HEK293 (cell line): ENCODE results near the gene MMP25.

ENCODE experiments used
- BCL11B ChIP-seq: fragments of 450-650 bp; formaldehyde crosslinking; IDR thresholded peaks from 2 replicates; pipeline ENCODE4 v1.5.1; 2016; ENCODE audit warnings: low read depth, missing biosample characterization, missing genetic modification characterization
- IKZF3 ChIP-seq: fragments of 450-650 bp; IDR thresholded peaks from 2 replicates; pipeline ENCODE4 v1.5.0; 2018; ENCODE audit warnings: missing biosample characterization, mild to moderate bottlenecking, missing genetic modification characterization, moderate library complexity
- KLF10 ChIP-seq: fragments of 450-650 bp; IDR thresholded peaks from 2 replicates; pipeline ENCODE4 v1.5.1; 2018; ENCODE audit warnings: missing biosample characterization, mild to moderate bottlenecking, missing genetic modification characterization
- MYNN ChIP-seq: fragments of 450-650 bp; formaldehyde crosslinking; IDR thresholded peaks from 2 replicates; pipeline ENCODE4 v1.5.1; 2016; ENCODE audit warnings: missing biosample characterization, missing genetic modification characterization, borderline replicate concordance
- PRDM1 ChIP-seq: fragments of 450-650 bp; formaldehyde crosslinking; IDR thresholded peaks from 2 replicates; pipeline ENCODE4; 2016; ENCODE audit warnings: missing biosample characterization, missing genetic modification characterization
- SALL2 ChIP-seq: fragments of 450-650 bp; formaldehyde crosslinking; IDR thresholded peaks from 2 replicates; pipeline ENCODE4 v1.5.0; 2017; ENCODE audit warnings: missing biosample characterization, mild to moderate bottlenecking, missing genetic modification characterization, borderline replicate concordance
- SP7 ChIP-seq: fragments of 450-650 bp; formaldehyde crosslinking; IDR thresholded peaks from 2 replicates; pipeline ENCODE4 v1.5.1; 2016; ENCODE audit warnings: missing biosample characterization, missing genetic modification characterization
- TRIM28 ChIP-seq: IDR thresholded peaks from 2 replicates; pipeline ENCODE4 v1.6.1; 2011; ENCODE audit warnings: low read length, control low read depth, borderline replicate concordance
- YY2 ChIP-seq: fragments of 450-650 bp; formaldehyde crosslinking; IDR thresholded peaks from 2 replicates; pipeline ENCODE4 v1.5.1; 2016; ENCODE audit warnings: missing biosample characterization, missing genetic modification characterization
- ZBTB20 ChIP-seq: fragments of 450-650 bp; formaldehyde crosslinking; IDR thresholded peaks from 2 replicates; pipeline ENCODE4 v1.5.1; 2016; ENCODE audit warnings: missing biosample characterization, missing genetic modification characterization
- ZNF155 ChIP-seq: fragments of 450-650 bp; formaldehyde crosslinking; IDR thresholded peaks from 2 replicates; pipeline ENCODE4 v1.5.1; 2016; ENCODE audit warnings: missing biosample characterization, missing genetic modification characterization
- ZNF211 ChIP-seq: fragments of 450-650 bp; formaldehyde crosslinking; IDR thresholded peaks from 2 replicates; pipeline ENCODE4 v1.5.1; 2016; ENCODE audit warnings: low read depth, missing biosample characterization, missing genetic modification characterization
- ZNF324 ChIP-seq: fragments of 450-650 bp; formaldehyde crosslinking; IDR thresholded peaks from 2 replicates; pipeline ENCODE4 v1.5.1; 2016; ENCODE audit warnings: missing biosample characterization, missing genetic modification characterization
- ZNF341 ChIP-seq: fragments of 450-650 bp; formaldehyde crosslinking; IDR thresholded peaks from 2 replicates; pipeline ENCODE4; 2016; ENCODE audit warnings: low read depth, missing biosample characterization, missing genetic modification characterization
- ZNF350 ChIP-seq: fragments of 450-650 bp; formaldehyde crosslinking; IDR thresholded peaks from 2 replicates; pipeline ENCODE4 v1.5.0; 2017; ENCODE audit warnings: missing biosample characterization, mild to moderate bottlenecking, missing genetic modification characterization
- ZNF366 ChIP-seq: fragments of 450-650 bp; formaldehyde crosslinking; conservative IDR thresholded peaks from 2 replicates; pipeline ENCODE4 v1.5.1; 2016; ENCODE audit warnings: missing biosample characterization, missing genetic modification characterization
- ZNF37A ChIP-seq: fragments of 450-650 bp; IDR thresholded peaks from 2 replicates; pipeline ENCODE4 v1.5.1; 2018; ENCODE audit warnings: missing biosample characterization, missing genetic modification characterization
- ZNF404 ChIP-seq: fragments of 450-650 bp; formaldehyde crosslinking; IDR thresholded peaks from 2 replicates; pipeline ENCODE4 v1.5.1; 2017; ENCODE audit warnings: missing biosample characterization, missing genetic modification characterization
- ZNF416 ChIP-seq: fragments of 450-650 bp; formaldehyde crosslinking; IDR thresholded peaks from 2 replicates; pipeline ENCODE4 v1.5.1; 2016; ENCODE audit warnings: missing biosample characterization, missing genetic modification characterization
- ZNF473 ChIP-seq: fragments of 450-650 bp; formaldehyde crosslinking; IDR thresholded peaks from 2 replicates; pipeline ENCODE4 v1.5.1; 2017; ENCODE audit warnings: missing biosample characterization, missing genetic modification characterization
- ZNF48 ChIP-seq: fragments of 450-650 bp; formaldehyde crosslinking; IDR thresholded peaks from 2 replicates; pipeline ENCODE4 v1.5.1; 2016; ENCODE audit warnings: missing biosample characterization, missing genetic modification characterization
- ZNF521 ChIP-seq: fragments of 450-650 bp; formaldehyde crosslinking; IDR thresholded peaks from 2 replicates; pipeline ENCODE4 v1.5.1; 2017; ENCODE audit warnings: missing biosample characterization, mild to moderate bottlenecking, missing genetic modification characterization
- ZNF544 ChIP-seq: fragments of 450-650 bp; formaldehyde crosslinking; IDR thresholded peaks from 2 replicates; pipeline ENCODE4 v1.5.0; 2017; ENCODE audit warnings: missing biosample characterization, missing genetic modification characterization
- ZNF558 ChIP-seq: fragments of 450-650 bp; formaldehyde crosslinking; IDR thresholded peaks from 2 replicates; pipeline ENCODE4 v1.5.1; 2016; ENCODE audit warnings: missing biosample characterization, missing genetic modification characterization
- ZNF76 ChIP-seq: fragments of 450-650 bp; formaldehyde crosslinking; IDR thresholded peaks from 2 replicates; pipeline ENCODE4; 2016; ENCODE audit warnings: low read depth, missing biosample characterization, missing genetic modification characterization, borderline replicate concordance
- ZNF830 ChIP-seq: fragments of 450-650 bp; IDR thresholded peaks from 2 replicates; pipeline ENCODE4 v1.5.0; 2018; ENCODE audit warnings: missing biosample characterization, missing genetic modification characterization, low read depth, mild to moderate bottlenecking, moderate library complexity
- ZNF837 ChIP-seq: fragments of 450-650 bp; formaldehyde crosslinking; IDR thresholded peaks from 2 replicates; pipeline ENCODE4 v1.5.1; 2016; ENCODE audit warnings: missing biosample characterization, missing genetic modification characterization
- ZSCAN23 ChIP-seq: fragments of 450-650 bp; formaldehyde crosslinking; IDR thresholded peaks from 2 replicates; pipeline ENCODE4 v1.5.1; 2016; ENCODE audit warnings: missing biosample characterization, missing genetic modification characterization
- TF ChIP-seq, protein P1 (sequence below): fragments of 450-650 bp; formaldehyde crosslinking; IDR thresholded peaks from 2 replicates; pipeline ENCODE4 v1.5.1; 2016; ENCODE audit warnings: missing biosample characterization, missing genetic modification characterization
- TF ChIP-seq, protein P2 (sequence below): fragments of 450-650 bp; formaldehyde crosslinking; IDR thresholded peaks from 2 replicates; pipeline ENCODE4 v1.5.1; 2016; ENCODE audit warnings: missing biosample characterization, missing genetic modification characterization
- TF ChIP-seq, protein P3 (sequence below): fragments of 450-650 bp; formaldehyde crosslinking; IDR thresholded peaks from 2 replicates; pipeline ENCODE4 v1.5.1; 2017; ENCODE audit warnings: missing biosample characterization, missing genetic modification characterization
- TF ChIP-seq, protein P4 (sequence below): fragments of 450-650 bp; formaldehyde crosslinking; IDR thresholded peaks from 2 replicates; pipeline ENCODE4 v1.5.1; 2017; ENCODE audit warnings: missing biosample characterization, mild to moderate bottlenecking, missing genetic modification characterization, moderate library complexity
- TF ChIP-seq, protein P5 (sequence below): fragments of 450-650 bp; formaldehyde crosslinking; IDR thresholded peaks from 2 replicates; pipeline ENCODE4 v1.5.1; 2016; ENCODE audit warnings: missing biosample characterization, missing genetic modification characterization

The MMP25 gene

DNA sequence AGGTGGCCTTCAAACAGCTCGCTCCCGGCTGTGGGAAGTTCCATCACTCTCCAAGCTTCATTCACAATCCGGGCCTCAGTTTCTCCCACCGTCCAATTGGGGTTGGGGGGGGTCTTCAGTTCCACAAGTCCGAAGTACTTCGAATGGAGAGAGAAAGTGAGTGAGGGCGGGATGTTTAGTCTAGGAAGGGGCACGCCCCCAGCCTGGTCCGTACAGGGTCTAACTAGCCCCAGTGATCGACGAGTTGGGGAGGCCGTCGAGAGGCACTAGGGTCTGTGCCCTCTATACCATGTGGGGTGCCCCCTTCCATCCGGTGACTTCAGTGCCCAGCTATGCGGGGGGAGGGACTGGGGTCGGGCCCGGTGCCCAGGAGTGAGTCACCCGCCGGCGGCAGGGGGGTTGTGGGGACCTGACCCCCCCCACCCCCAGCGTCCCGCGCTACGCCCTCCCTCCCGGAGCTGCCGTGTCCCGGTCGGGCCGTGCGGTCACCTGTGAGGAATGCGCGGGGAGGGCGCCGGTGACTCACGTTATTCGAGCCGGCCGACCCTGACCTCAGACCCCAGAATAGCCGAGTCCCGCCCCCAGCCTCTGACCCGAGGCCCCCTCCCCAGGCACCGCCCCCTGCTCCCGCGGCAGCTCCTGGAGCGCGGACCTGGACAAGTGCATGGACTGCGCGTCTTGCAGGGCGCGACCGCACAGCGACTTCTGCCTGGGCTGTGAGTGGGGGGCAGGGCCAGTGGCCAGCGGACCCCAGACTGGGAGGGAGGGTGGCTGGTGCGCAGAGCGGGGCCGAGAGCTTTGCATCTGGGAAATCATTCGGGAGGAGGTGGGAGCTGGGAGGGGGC, 25.5 kb upstream of the MMP25 start (continued):
- TF ChIP-seq, protein P1, sequence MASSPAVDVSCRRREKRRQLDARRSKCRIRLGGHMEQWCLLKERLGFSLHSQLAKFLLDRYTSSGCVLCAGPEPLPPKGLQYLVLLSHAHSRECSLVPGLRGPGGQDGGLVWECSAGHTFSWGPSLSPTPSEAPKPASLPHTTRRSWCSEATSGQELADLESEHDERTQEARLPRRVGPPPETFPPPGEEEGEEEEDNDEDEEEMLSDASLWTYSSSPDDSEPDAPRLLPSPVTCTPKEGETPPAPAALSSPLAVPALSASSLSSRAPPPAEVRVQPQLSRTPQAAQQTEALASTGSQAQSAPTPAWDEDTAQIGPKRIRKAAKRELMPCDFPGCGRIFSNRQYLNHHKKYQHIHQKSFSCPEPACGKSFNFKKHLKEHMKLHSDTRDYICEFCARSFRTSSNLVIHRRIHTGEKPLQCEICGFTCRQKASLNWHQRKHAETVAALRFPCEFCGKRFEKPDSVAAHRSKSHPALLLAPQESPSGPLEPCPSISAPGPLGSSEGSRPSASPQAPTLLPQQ (tag by site-specific recombination): peak; percentile 85
- TF ChIP-seq ZNF155 (tag by site-specific recombination) (no peak), PRDM1 (tag by site-specific recombination) (no peak), ZNF837 (tag by site-specific recombination) (no peak), ZNF521 (tag by site-specific recombination) (no peak), ZNF211 (tag by site-specific recombination) (no peak), ZNF341 (tag by site-specific recombination) (peak; percentile 69), ZBTB20 (tag by site-specific recombination) (no peak; the same call in 1 of the 2 replicates), ZNF544 (tag by site-specific recombination) (no peak), ZNF404 (no peak), ZNF558 (tag by site-specific recombination) (no peak; the same call in 1 of the 2 replicates), ZNF48 (tag by site-specific recombination) (no peak), KLF10 (tag by site-specific recombination) (peak; percentile 94), ZNF473 (tag by site-specific recombination) (no peak), ZNF324 (peak; percentile 96), SP7 (tag by site-specific recombination) (peak; percentile 96), IKZF3 (peak; percentile 62), ZNF366 (peak; percentile 85), ZNF76 (peak; percentile 74; the same call in 1 of the 2 replicates), MYNN (tag by site-specific recombination) (no peak), YY2 (no peak), ZNF37A (tag by site-specific recombination) (no peak), ZNF416 (tag by site-specific recombination) (no peak), SALL2 (no peak), ZNF350 (tag by site-specific recombination) (no peak), TRIM28 (no peak), ZNF830 (tag by site-specific recombination) (no peak), ZSCAN23 (peak; percentile 86; the same call in 1 of the 2 replicates), BCL11B (tag by site-specific recombination) (peak; percentile 90)
- TF ChIP-seq, protein P2, sequence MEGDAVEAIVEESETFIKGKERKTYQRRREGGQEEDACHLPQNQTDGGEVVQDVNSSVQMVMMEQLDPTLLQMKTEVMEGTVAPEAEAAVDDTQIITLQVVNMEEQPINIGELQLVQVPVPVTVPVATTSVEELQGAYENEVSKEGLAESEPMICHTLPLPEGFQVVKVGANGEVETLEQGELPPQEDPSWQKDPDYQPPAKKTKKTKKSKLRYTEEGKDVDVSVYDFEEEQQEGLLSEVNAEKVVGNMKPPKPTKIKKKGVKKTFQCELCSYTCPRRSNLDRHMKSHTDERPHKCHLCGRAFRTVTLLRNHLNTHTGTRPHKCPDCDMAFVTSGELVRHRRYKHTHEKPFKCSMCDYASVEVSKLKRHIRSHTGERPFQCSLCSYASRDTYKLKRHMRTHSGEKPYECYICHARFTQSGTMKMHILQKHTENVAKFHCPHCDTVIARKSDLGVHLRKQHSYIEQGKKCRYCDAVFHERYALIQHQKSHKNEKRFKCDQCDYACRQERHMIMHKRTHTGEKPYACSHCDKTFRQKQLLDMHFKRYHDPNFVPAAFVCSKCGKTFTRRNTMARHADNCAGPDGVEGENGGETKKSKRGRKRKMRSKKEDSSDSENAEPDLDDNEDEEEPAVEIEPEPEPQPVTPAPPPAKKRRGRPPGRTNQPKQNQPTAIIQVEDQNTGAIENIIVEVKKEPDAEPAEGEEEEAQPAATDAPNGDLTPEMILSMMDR (tag by site-specific recombination): no peak
- TF ChIP-seq, protein P3, sequence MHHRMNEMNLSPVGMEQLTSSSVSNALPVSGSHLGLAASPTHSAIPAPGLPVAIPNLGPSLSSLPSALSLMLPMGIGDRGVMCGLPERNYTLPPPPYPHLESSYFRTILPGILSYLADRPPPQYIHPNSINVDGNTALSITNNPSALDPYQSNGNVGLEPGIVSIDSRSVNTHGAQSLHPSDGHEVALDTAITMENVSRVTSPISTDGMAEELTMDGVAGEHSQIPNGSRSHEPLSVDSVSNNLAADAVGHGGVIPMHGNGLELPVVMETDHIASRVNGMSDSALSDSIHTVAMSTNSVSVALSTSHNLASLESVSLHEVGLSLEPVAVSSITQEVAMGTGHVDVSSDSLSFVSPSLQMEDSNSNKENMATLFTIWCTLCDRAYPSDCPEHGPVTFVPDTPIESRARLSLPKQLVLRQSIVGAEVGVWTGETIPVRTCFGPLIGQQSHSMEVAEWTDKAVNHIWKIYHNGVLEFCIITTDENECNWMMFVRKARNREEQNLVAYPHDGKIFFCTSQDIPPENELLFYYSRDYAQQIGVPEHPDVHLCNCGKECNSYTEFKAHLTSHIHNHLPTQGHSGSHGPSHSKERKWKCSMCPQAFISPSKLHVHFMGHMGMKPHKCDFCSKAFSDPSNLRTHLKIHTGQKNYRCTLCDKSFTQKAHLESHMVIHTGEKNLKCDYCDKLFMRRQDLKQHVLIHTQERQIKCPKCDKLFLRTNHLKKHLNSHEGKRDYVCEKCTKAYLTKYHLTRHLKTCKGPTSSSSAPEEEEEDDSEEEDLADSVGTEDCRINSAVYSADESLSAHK (tag by site-specific recombination): peak; percentile 71
- TF ChIP-seq, protein P4, sequence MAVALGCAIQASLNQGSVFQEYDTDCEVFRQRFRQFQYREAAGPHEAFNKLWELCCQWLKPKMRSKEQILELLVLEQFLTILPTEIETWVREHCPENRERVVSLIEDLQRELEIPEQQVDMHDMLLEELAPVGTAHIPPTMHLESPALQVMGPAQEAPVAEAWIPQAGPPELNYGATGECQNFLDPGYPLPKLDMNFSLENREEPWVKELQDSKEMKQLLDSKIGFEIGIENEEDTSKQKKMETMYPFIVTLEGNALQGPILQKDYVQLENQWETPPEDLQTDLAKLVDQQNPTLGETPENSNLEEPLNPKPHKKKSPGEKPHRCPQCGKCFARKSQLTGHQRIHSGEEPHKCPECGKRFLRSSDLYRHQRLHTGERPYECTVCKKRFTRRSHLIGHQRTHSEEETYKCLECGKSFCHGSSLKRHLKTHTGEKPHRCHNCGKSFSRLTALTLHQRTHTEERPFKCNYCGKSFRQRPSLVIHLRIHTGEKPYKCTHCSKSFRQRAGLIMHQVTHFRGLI (tag by site-specific recombination): no peak; the same call in none of the 2 replicates
- TF ChIP-seq, protein P5, sequence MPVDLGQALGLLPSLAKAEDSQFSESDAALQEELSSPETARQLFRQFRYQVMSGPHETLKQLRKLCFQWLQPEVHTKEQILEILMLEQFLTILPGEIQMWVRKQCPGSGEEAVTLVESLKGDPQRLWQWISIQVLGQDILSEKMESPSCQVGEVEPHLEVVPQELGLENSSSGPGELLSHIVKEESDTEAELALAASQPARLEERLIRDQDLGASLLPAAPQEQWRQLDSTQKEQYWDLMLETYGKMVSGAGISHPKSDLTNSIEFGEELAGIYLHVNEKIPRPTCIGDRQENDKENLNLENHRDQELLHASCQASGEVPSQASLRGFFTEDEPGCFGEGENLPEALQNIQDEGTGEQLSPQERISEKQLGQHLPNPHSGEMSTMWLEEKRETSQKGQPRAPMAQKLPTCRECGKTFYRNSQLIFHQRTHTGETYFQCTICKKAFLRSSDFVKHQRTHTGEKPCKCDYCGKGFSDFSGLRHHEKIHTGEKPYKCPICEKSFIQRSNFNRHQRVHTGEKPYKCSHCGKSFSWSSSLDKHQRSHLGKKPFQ (tag by site-specific recombination): no peak
